GM10248 (cell line): ENCODE results near the gene CHMP6.

Experiments
- CTCF ChIA-PET: fragments of 300-600 bp; sonication (Branson Sonifier 250); formaldehyde crosslinking; extraction: SDS; loops from one replicate; lab custom pipeline; 2021; ENCODE audit warnings: antibody characterized with exemption; lab: Yijun Ruan, JAX
- POLR2A ChIA-PET: fragments of 350-650 bp; sonication (Branson Sonifier 250); formaldehyde crosslinking; extraction: SDS; loops from one replicate; lab custom pipeline; 2020; ENCODE audit warnings: antibody characterized with exemption; lab: Yijun Ruan, JAX
- DNase-seq: peaks from one replicate; pipeline ENCODE4 v3.0.0; 2012; ENCODE audit errors: extremely low spot score
- TF ChIP-seq, protein P1 (sequence below): IDR thresholded peaks from 2 replicates; pipeline ENCODE4 v1.5.1; 2012; ENCODE audit warnings: mild to moderate bottlenecking, low read depth; ENCODE audit errors: extremely low read depth, missing control alignments, control extremely low read depth

CHMP6 gene

DNA sequence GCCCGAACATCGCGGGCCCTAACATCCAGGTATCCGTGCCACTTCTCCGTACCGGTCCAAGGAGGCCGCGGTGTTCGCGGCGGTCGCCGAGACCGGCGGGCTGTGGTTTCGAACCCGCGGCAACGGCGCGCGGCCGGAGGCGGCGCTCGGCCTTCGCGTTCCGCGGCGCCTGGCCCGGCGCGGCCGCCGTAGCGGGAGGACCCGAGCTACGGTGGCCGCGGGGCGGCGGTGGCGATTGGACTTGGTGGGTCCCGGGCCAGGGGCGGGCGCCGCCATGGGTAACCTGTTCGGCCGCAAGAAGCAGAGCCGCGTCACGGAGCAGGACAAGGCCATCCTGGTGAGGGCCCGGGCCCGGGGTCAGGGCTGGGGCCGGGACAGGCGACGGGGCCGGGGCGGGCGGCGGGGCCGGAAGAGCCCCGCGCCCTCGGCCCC, at the start of gene CHMP6:
Gene CHMP6 (plus strand): TSS at position 197 of the 432 bp plus-strand sequence. CDS start 78 bp downstream, at position 275.
- ChIA-PET POLR2A (no interaction called here), CTCF (interaction anchor here (1.2 to 1.5 kb wide), 3 partner anchors 32 to 564 kb away, joined by 3 to 7 read pairs (median 3); no protein-coding TSS in a partner anchor)
- TF ChIP-seq, protein P1, sequence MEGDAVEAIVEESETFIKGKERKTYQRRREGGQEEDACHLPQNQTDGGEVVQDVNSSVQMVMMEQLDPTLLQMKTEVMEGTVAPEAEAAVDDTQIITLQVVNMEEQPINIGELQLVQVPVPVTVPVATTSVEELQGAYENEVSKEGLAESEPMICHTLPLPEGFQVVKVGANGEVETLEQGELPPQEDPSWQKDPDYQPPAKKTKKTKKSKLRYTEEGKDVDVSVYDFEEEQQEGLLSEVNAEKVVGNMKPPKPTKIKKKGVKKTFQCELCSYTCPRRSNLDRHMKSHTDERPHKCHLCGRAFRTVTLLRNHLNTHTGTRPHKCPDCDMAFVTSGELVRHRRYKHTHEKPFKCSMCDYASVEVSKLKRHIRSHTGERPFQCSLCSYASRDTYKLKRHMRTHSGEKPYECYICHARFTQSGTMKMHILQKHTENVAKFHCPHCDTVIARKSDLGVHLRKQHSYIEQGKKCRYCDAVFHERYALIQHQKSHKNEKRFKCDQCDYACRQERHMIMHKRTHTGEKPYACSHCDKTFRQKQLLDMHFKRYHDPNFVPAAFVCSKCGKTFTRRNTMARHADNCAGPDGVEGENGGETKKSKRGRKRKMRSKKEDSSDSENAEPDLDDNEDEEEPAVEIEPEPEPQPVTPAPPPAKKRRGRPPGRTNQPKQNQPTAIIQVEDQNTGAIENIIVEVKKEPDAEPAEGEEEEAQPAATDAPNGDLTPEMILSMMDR = peak; percentile 14
- DNase-seq = peak; percentile 91

DNA sequence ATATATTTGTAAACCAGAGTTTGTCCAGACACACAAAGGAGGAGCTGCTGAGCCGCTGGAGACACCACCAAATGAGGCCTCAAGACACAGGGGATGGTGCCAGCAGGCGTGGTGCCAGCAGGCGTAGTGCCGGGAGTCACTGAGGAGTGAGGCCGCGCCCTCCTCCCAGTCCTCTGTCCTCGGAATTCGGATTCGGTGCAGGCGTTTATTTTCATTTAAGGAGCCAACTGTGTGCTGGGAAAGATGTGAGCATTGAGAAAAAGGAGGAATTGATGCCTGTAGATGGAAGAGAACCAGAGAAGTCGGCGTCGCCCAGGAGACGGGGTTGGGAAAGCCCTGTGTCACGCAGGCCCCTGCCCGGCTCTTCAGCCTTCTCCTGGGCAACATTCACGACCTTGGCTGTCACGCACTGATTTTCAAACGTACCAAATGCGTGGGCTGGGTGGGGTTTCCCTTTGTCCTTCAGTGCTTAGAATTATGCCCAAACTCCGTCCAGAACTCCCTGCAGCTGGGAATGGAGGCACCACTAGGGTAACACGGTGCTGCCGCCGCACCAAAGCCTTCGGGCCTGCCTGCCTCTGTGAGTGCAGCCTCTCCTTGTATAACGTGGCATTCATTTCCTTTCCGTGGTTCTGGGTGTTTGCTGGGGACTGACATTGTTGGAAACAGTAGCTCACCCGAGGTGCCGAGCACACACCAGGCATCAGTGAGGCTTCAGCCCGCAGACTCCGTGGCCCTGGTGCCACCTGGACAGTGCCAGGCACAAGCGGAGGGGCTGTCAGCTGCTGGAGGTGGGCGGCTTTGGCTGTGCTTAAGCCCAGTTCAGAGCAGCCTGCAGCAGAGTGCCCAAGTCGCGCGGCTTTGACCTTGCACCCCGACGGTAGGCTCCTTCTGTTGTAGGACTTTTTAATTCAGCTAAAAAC, 49.0 kb upstream of the CHMP6 start:
- DNase-seq = no peak
- POLR2A ChIA-PET = no interaction called here
- TF ChIP-seq, protein P1 = no peak
- CTCF ChIA-PET = interaction anchor here (0.7 to 1.2 kb wide), 2 partner anchors 10 to 13 kb away, joined by 3 to 4 read pairs; no protein-coding TSS in a partner anchor

DNA sequence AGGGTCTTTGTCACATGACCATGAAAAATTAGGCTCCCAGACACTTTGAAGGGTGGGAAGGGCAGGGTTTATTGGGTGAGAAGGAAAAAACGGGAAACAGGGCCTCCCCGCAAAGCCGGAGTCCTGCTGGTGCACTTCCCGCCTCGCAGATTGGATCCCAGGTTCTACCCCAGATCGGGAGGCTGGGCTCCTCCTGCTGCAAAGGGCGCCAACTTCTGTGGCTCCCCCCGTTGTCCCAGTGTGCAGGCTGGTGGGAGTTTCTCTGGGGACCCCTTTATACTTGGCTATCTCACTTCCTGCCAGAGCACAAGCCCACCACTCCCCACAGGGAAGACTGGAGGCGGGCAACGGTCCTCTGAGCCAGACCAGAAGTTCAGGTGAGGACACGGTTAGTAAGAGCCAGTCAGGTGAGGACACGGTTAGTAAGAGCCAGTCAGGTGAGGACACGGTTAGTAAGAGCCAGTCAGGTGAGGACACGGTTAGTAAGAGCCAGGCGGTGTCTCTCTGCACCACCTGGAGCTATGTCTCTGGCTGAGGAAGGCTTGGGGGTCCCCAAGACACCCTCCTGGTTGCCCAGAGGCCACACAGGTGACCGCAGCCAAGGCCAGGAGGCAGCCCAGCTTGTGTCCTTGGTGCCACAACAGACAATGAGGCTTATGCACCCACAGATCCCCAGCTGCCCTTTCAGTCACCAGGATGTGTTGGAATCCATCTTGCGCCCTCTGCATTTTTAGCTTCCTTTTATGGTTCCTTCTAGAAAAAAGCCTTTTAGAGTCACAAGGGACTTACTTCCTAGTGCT, 48.1 kb upstream of the CHMP6 start:
- DNase-seq = no peak
- TF ChIP-seq, protein P1 = no peak
- ChIA-PET POLR2A (no interaction called here), CTCF (interaction anchor here (0.7 to 1.2 kb wide), 2 partner anchors 12 to 29 kb away, joined by 3 read pairs; no protein-coding TSS in a partner anchor)

DNA sequence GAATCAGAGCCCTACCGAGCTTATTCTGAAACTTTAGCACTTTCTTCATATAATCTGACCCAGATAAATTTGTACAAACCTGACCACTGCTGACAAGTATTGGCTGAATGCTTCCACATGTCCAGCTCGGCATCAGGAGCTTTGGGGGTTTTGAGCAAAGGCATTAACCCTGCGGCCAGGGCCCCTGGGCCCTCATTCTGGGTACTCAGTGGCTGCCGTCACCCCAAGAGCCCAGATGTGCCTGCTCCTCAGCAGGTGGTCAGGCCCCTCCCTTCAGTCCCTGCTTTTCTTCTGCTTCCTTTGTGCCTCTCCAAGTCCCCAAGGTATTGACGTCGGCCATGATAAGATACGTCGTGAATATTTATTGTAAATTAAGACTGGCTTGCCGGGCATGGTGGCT, 47.3 kb upstream of the CHMP6 start:
- CTCF ChIA-PET = interaction anchor here (1.2 kb wide), 1 partner anchor 12 kb away, joined by 3 read pairs; no protein-coding TSS in a partner anchor
- POLR2A ChIA-PET = no interaction called here
- DNase-seq = no peak
- TF ChIP-seq, protein P1 = no peak

DNA sequence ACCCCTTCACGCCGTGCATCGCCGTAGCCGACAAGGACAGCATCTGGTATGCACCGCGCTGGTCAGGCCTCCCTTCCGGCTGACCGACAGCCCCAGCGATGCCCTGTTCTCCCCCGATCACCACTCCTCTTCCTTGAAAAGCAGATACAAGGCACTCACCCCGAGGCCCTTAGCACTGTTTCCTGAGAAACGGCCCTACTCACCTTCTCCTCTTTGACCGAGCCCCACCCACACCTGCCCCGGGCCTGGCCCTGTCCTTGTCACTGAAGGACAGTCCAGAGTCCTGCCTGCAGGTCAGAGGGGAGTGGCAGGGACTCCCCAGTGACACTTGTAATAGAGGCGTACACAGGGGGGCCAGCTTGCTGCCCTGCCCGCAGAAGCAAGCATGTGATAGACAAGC, 45.9 kb upstream of the CHMP6 start:
- TF ChIP-seq, protein P1 = no peak
- ChIA-PET CTCF (no interaction called here), POLR2A (no interaction called here)
- DNase-seq = no peak

DNA sequence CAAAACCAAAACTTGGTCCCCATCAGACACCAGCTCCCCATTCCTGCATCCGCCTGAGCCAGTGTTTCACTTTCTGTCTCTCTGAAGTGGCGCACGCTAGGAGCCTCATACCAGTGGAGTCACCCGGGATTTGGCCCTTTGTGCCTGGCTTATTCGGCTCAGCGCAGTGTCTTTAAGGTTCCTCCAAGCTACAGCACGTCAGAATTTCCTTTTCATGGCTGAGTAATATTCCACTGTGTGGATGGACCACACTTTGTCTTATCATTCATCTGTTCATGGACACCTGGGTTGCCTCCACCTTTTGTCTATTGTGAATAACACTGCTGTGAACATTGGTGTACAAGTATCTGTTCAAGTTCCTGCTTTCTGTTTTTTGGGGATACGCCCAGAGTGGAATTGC, 45.2 kb upstream of the CHMP6 start:
- POLR2A ChIA-PET = no interaction called here
- TF ChIP-seq, protein P1 = no peak
- CTCF ChIA-PET = no interaction called here
- no peak for DNase-seq
